AG09309 (cell line): ENCODE data around the gene TMEM184B.

Source experiments
- DNase-seq: peaks from one replicate; pipeline ENCODE4 v3.0.0-alpha.2; 2010; ENCODE audit warnings: low read depth
- H3K4me3 ChIP-seq: 2 replicates; pipeline ENCODE4 v1.5.1; 2011; ENCODE audit warnings: mild to moderate bottlenecking, low read depth, low read length, moderate library complexity; ENCODE audit not compliant: control insufficient read depth
- CTCF ChIP-seq: IDR thresholded peaks from 2 replicates; pipeline ENCODE4 v1.5.1; 2011; ENCODE audit warnings: mild to moderate bottlenecking, low read depth, low read length, inconsistent platforms; ENCODE audit not compliant: insufficient read depth, control insufficient read depth; ENCODE audit errors: missing control alignments

Gene TMEM184B

DNA sequence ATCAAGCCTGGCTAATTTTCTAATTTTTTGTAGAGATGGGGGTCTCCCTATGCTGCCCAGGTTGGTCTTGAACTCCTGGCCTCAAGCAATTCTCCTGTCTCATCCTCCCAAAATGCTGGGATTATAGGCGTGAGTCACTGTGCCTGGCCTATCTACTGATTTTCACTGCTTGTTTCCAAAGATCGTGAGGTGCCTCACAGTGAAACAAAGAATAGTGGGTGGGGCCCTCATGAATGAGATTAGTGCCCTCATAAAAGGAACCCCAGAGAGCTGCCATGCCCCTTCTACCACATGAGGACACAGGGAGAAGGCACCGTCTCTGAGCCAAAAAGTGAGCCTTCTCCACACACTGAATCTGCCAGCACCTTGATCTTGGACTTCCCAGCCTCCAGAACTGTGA lies 23.5 kb downstream of the TMEM184B start:
- no peak overlapping the region for H3K4me3 ChIP-seq
- DNase-seq: no peak
- TF ChIP-seq CTCF: no peak

- DNase-seq: no peak
- TF ChIP-seq CTCF: no peak
- H3K4me3 ChIP-seq: no peak overlapping the region
Observed at GRCh38 chr22:38248280-38248679, 24.5 kb downstream of the TMEM184B start.

GRCh38 chr22:38247713-38248112 lies 25.1 kb downstream of the TMEM184B start:
- no peak for DNase-seq
- TF ChIP-seq CTCF: no peak
- no peak overlapping the region for H3K4me3 ChIP-seq

DNA sequence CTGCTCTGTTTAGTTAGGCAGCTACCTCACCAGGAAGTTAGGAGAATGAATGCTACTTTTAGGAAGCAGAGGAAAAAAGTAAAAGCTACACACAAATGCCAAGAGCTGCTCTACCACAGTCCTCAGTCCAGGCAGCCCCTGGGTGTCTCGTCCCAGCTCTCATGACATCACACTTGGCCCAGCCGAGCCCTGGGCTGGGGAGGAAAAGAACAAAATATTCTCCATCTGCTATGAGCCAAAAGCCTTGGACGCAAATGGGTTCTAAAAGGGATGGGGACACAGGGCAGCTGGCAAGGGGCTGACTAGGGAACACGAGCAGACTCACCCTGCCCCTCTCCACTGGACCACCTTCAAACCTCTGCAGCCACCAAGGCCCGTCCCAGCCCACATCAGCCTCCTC lies 26.1 kb downstream of the TMEM184B start:
- no peak overlapping the region for H3K4me3 ChIP-seq
- no peak for DNase-seq
- no peak for TF ChIP-seq CTCF

DNA sequence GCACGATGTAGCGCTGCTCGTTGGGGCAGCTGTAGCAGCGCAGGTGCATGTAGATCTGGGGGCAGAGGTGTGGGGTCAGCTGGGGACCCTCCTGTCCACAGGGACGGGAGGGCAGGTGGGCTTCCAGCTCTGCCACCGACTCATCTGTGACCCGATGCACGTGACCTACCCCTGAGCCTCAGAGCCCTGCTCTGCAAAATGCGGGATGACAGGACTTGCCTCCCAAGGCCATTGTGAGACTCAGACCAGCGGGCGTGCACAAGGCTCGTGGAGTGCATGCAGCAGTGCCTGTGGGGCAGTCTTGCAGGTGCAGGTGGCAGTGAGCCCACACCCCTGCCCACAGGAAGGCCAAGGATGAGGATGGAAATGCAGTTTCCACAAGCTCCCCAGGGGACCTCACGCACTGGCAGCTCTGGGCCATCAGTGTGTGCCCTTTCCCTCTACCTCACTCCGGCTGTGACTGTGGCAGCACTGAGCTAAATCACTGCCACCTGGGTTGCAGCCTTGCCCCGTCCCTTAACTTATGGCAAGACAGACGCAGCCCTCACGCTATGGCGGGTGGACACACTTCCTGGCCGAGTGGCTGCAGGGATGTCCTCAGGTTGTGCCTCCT lies 26.7 kb downstream of the TMEM184B start:
- no peak for DNase-seq
- H3K4me3 ChIP-seq: no peak overlapping the region
- TF ChIP-seq CTCF: no peak

GRCh38 chr22:38244106-38244505 lies 28.7 kb downstream of the TMEM184B start:
- no peak for DNase-seq
- TF ChIP-seq CTCF: no peak
- no peak overlapping the region for H3K4me3 ChIP-seq
